Activated CD4-positive, alpha-beta memory T cell treated with anti-CD3 and anti-CD28 coated beads for 36 hours (primary cell): ENCODE results near the gene SNN. TPM values are rescaled to one million over a fixed set of nuclear protein-coding genes. Genes with fewer than 3 reads are reported as not detected.

Source experiments
- CTCF ChIA-PET: fragments of 350-600 bp; sonication (Branson Sonifier 250); formaldehyde crosslinking; loops from one replicate; lab custom pipeline; 2021; ENCODE audit warnings: antibody characterized with exemption, inconsistent platforms; lab: Charles Lee
- POLR2A ChIA-PET: fragments of 350-600 bp; sonication (Branson Sonifier 250); formaldehyde crosslinking; loops from one replicate; lab custom pipeline; 2021; ENCODE audit warnings: antibody characterized with exemption; lab: Charles Lee
- DNase-seq: peaks from one replicate; pipeline ENCODE4 v3.0.0-alpha.2; 2020
- H3K27ac Mint-ChIP-seq: one replicate; pipeline ENCODE4 v1.8.0; 2021; ENCODE audit warnings: mixed read lengths
- H3K27me3 Mint-ChIP-seq: one replicate; pipeline ENCODE4 v1.8.0; 2021; ENCODE audit warnings: mixed read lengths
- H3K36me3 Mint-ChIP-seq: one replicate; pipeline ENCODE4 v1.8.0; 2021; ENCODE audit warnings: mixed read lengths
- H3K4me1 Mint-ChIP-seq: one replicate; pipeline ENCODE4 v1.8.0; 2021; ENCODE audit warnings: low read depth, mixed read lengths
- H3K4me3 Mint-ChIP-seq: one replicate; pipeline ENCODE4 v1.8.0; 2021; ENCODE audit warnings: mild to moderate bottlenecking, mixed read lengths
- H3K9me3 Mint-ChIP-seq: one replicate; pipeline ENCODE4 v1.8.0; 2021; ENCODE audit warnings: mixed read lengths
- intact Hi-C: fragments of 100-400 bp; cut with micrococcal nuclease; formaldehyde crosslinking; loops from one replicate; pipeline ENCODE4 v1.15.1; 2023
- total RNA-seq, 2 experiments: library from RNA; stranded (reverse); gene quantifications; one replicate each; pipeline ENCODE4 v1.2.3, GENCODE V29; 2021

Gene SNN
- total RNA-seq, 2 experiments from 2014 or later = 9.1 TPM

DNA sequence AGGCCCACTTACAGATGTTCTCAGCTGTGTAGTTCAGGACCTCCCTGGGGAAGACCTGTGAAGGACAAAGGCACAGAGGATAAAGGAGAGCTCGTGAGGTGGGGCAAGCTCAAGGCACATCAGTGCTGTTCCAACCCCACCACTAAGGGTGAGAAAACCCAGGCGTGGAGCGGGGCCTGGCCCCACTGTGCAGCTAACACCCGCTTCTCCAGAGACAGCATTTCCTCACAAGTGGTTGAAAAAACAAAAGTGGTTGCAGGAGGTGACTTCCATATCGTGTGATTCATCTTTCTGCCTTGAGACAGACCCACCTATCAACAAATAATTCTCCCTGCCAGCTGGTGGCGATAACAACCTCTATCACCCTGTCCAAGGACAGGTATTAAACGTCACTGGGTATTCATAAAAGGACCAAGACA lies 30.0 kb downstream of the SNN start:
- no peak overlapping the region for H3K4me3 Mint-ChIP-seq
- H3K9me3 Mint-ChIP-seq = no peaks in the 10 kb centered on the region
- peak; percentile 62 for DNase-seq
- intact Hi-C loops = loop anchor here (5.0 kb wide), 1 partner anchor 114 kb away; no protein-coding TSS in a partner anchor
- no peaks in the 10 kb centered on the region for H3K27me3 Mint-ChIP-seq
- peak overlapping the region; percentile 66 for H3K27ac Mint-ChIP-seq
- POLR2A ChIA-PET = interaction anchor here (0.5 to 1.6 kb wide), 4 partner anchors 9 to 366 kb away, joined by 3 to 4 read pairs (median 3); partner anchors contain the start of gene ZC3H7A
- CTCF ChIA-PET = interaction anchor here (0.6 to 2.3 kb wide), 8 partner anchors 9 to 355 kb away, joined by 3 to 16 read pairs (median 4); partner anchors contain the start of genes TXNDC11 and ZC3H7A
- H3K36me3 Mint-ChIP-seq = peaks cover 48% of the 10 kb centered on the region
- peaks cover 54% of the 10 kb centered on the region for H3K4me1 Mint-ChIP-seq

DNA sequence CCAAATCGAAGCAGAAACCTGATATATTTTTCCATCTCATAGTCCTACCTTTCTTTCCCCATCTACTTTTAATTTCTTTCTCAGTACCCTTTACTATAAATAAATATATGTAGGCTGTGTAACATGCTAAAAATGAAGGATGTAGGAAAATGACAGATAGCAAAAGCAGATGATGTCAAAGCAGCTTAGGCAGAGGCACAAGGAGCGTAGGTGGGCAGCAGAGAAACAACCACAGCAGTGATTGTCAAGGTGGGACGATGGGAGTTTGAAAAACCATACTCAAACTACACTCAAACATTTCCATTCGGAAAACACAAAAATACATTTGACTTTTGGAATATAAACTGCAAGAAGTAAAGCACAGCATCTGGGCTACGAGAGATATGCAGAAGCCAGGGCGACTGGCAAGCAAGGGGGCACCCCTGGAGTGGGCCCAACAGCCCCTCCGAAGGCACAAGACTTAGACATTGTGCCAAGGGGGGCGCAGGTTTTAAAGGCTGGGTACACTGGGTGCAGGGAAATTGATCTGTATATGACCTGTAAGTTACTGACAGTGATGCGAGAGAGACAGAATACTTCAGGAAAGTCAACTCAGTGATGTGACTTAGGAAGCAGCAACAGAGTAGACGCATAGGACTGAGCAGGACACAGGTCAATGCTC lies 31.1 kb downstream of the SNN start:
- intact Hi-C loops = loop anchor here (5.0 kb wide), 1 partner anchor 113 kb away; no protein-coding TSS in a partner anchor

DNA sequence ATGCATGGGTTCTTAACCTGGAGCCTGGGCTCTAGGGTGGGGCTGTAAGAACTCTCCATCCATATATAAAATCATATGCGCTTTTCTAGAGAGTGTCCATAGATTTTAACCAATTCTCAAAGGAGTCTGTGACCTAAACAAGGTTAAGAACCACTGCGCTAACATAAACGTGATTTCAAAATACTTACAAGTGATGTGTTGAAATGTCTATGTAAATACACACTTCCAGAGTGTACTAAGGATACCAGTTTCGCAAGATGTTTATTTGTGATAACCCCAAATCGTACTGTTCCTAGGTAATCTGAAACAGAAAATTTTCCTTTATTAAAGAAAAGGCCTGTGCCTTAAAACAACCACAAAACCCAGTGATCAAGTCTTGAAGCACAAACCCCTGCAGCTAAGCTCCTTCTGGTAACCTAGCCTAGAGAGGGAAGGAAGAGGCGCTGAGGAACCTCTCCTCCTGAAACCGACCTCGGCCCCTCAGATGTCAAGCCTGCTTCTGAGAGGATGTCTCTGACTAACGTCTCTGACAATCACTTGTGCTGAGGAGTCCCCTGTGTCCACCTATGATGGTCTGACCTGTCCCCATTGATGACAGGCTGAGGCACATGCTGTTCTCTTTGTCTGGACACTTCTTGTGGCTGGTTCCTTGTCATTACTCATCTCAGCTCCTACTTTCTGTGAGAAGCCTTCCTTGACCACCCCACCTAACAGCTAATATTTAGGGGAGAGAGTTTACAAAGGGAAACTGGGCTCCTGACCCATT lies 32.2 kb downstream of the SNN start:
- Mint-ChIP-seq H3K4me3 (no peak overlapping the region), H3K27ac (no peak overlapping the region), H3K36me3 (peaks cover 46% of the 10 kb centered on the region), H3K4me1 (peaks cover 53% of the 10 kb centered on the region), H3K27me3 (no peaks in the 10 kb centered on the region), H3K9me3 (no peaks in the 10 kb centered on the region)
- ChIA-PET POLR2A (no interaction called here), CTCF (interaction anchor here (0.9 to 1.0 kb wide), 2 partner anchors 14 to 15 kb away, joined by 3 to 4 read pairs; no protein-coding TSS in a partner anchor)
- no peak for DNase-seq
- intact Hi-C loops = no loop called here

More for the DNA sequence above, 31.1 kb downstream of the SNN start:
- DNase-seq = no peak
- Mint-ChIP-seq H3K4me3 (no peak overlapping the region), H3K9me3 (no peaks in the 10 kb centered on the region), H3K36me3 (peaks cover 48% of the 10 kb centered on the region), H3K27ac (peak overlapping the region; percentile 30), H3K4me1 (peaks cover 54% of the 10 kb centered on the region), H3K27me3 (no peaks in the 10 kb centered on the region)
- ChIA-PET POLR2A (interaction anchor here (1.6 kb wide), 1 partner anchor 92 kb away, joined by 4 read pairs; no protein-coding TSS in a partner anchor), CTCF (interaction anchor here (0.9 to 1.0 kb wide), 2 partner anchors 15 to 16 kb away, joined by 3 to 4 read pairs; no protein-coding TSS in a partner anchor)

DNA sequence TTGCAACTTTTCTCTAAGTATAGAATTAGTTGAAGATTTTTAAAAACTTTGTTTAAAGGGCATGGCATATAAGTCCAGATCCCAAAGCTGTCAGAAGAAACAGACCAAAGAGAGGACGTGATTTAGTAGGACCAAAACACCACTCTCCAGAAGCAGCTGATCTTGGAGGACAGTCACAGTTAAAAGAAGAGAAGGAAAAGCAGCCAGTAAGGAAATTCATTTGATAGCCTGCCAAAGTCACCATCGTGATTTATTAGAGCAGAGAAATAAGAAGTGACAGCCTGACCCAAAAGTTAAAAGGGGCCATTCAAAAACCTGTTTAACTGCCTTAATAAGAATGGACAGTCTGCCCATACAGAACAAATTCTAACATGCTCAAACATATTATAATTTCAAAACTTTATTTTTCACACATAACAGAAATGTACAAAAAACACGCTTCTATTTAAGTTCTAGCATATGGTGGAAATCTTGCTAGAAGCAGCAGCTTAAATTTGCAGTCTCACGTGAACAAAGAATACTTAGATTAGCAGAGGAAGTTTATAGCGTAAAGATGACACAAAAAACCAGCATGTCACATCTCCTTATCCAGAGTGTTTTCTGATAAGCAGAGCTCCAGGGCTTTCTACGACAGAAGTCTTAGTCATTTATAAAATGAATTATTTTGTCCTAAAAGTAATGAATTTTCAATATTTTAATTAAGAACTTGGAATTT lies 37.2 kb downstream of the SNN start:
- no peaks in the 10 kb centered on the region for H3K27me3 Mint-ChIP-seq
- peaks cover 13% of the 10 kb centered on the region for H3K4me1 Mint-ChIP-seq
- H3K4me3 Mint-ChIP-seq = no peak overlapping the region
- no peak overlapping the region for H3K27ac Mint-ChIP-seq
- ChIA-PET CTCF (interaction anchor here (1.0 to 3.5 kb wide), 2 partner anchors 9 to 173 kb away, joined by 3 to 12 read pairs; no protein-coding TSS in a partner anchor), POLR2A (no interaction called here)
- H3K9me3 Mint-ChIP-seq = no peaks in the 10 kb centered on the region
- intact Hi-C loops = no loop called here
- peaks cover 19% of the 10 kb centered on the region for H3K36me3 Mint-ChIP-seq
- no peak for DNase-seq

- H3K4me1 Mint-ChIP-seq = peaks cover 10% of the 10 kb centered on the region
- no peaks in the 10 kb centered on the region for H3K27me3 Mint-ChIP-seq
- CTCF ChIA-PET = interaction anchor here (1.0 to 3.5 kb wide), 2 partner anchors 8 to 174 kb away, joined by 3 to 12 read pairs; no protein-coding TSS in a partner anchor
- no peak overlapping the region for H3K27ac Mint-ChIP-seq
- no peaks in the 10 kb centered on the region for H3K9me3 Mint-ChIP-seq
- POLR2A ChIA-PET = no interaction called here
- no peak for DNase-seq
- intact Hi-C loops = no loop called here
- no peak overlapping the region for H3K4me3 Mint-ChIP-seq
- peaks cover 15% of the 10 kb centered on the region for H3K36me3 Mint-ChIP-seq
These were observed 38.0 kb downstream of the SNN start for GRCh38 chr16:11706180-11706742.

DNA sequence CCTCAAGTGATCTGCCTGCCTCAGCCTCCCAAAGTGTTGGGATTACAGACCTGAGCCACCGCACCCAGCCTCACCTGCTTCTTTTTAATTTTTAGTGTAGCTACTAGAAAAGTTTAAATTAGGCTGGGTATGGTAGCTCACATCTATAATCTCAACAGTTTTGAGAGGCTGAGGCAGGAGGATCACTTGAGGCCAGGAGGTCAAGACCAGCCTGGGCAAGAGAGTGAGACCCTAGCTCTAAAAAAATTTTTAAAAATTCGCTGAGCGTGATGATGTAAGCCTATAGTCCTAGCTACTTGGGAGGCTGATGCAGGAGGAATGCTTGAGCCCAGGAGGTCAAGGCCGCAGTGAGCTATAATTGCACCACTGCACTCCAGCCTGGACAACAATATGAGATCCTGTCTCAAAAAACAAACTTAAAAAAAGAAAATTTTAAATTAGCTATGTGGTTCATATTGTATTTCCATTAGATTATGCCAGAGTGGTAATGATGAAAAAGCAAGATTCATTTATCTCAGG lies 39.5 kb downstream of the SNN start:
- no peak overlapping the region for H3K4me3 Mint-ChIP-seq
- intact Hi-C loops = no loop called here
- no peaks in the 10 kb centered on the region for H3K9me3 Mint-ChIP-seq
- peaks cover 5% of the 10 kb centered on the region for H3K4me1 Mint-ChIP-seq
- no peak overlapping the region for H3K27ac Mint-ChIP-seq
- CTCF ChIA-PET = interaction anchor here (1.0 to 1.4 kb wide), 3 partner anchors 176 to 360 kb away, joined by 3 to 4 read pairs (median 4); no protein-coding TSS in a partner anchor
- no peaks in the 10 kb centered on the region for H3K27me3 Mint-ChIP-seq
- DNase-seq = no peak
- POLR2A ChIA-PET = interaction anchor here (1.0 to 1.3 kb wide), 2 partner anchors 10 to 11 kb away, joined by 3 read pairs; no protein-coding TSS in a partner anchor
- peaks cover 13% of the 10 kb centered on the region for H3K36me3 Mint-ChIP-seq

DNA sequence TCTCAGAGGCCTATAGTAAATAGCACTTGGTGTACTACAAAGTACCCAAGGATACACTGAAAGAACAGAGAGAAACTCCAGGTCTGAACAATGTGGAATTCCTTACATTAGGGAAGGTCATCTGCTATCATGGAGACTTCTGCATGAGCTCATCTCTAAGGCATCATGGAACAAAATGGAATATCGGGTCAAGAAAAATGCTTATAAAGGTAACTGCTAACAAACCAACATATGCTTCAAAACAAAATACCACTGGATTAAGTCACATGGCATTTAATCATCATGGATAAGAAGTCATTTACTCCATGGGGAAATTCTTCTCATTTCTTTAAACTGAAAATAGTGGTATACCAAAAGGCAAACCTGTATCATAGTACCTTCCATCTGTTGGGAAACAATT lies 40.2 kb downstream of the SNN start:
- no peak for DNase-seq
- Mint-ChIP-seq H3K9me3 (no peaks in the 10 kb centered on the region), H3K4me3 (no peak overlapping the region), H3K27ac (no peak overlapping the region), H3K27me3 (no peaks in the 10 kb centered on the region), H3K36me3 (peaks cover 13% of the 10 kb centered on the region), H3K4me1 (peaks cover 3% of the 10 kb centered on the region)
- ChIA-PET POLR2A (interaction anchor here (1.0 to 1.3 kb wide), 2 partner anchors 10 to 11 kb away, joined by 3 read pairs; no protein-coding TSS in a partner anchor), CTCF (interaction anchor here (1.0 to 1.4 kb wide), 3 partner anchors 177 to 360 kb away, joined by 3 to 4 read pairs (median 4); no protein-coding TSS in a partner anchor)
- intact Hi-C loops = no loop called here

DNA sequence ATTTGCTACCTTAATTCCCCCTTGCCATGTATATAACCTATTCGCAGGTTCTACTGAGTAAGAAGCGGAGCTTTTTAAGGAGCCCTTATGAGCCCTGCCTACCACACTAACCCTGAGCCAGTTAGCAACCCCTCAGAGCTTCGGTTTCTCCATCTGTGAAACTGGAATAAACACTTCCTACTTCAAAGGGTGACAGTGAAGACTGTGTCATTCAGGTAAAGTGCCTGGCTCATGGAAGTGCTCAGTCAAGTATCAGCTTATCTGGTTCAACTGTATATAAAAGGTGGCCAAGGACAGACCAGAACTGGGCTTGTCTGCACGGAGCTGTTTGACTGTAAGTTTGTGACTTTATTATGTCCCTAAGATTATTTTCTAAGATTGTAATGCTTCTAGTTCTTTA lies 43.4 kb downstream of the SNN start:
- Mint-ChIP-seq H3K36me3 (peaks cover 19% of the 10 kb centered on the region), H3K27ac (no peak overlapping the region), H3K9me3 (no peaks in the 10 kb centered on the region), H3K27me3 (no peaks in the 10 kb centered on the region), H3K4me1 (peaks cover 7% of the 10 kb centered on the region), H3K4me3 (no peak overlapping the region)
- POLR2A ChIA-PET = no interaction called here
- no peak for DNase-seq
- CTCF ChIA-PET = interaction anchor here (1.0 to 3.2 kb wide), 5 partner anchors 59 to 316 kb away, joined by 3 to 14 read pairs (median 5); no protein-coding TSS in a partner anchor
- intact Hi-C loops = loop anchor here (10.0 kb wide), 1 partner anchor 307 kb away; no protein-coding TSS in a partner anchor

GRCh38 chr16:11712122-11712521 lies 43.9 kb downstream of the SNN start:
- CTCF ChIA-PET = interaction anchor here (1.0 to 3.2 kb wide), 6 partner anchors 10 to 316 kb away, joined by 3 to 14 read pairs (median 4); no protein-coding TSS in a partner anchor
- POLR2A ChIA-PET = no interaction called here
- no peaks in the 10 kb centered on the region for H3K27me3 Mint-ChIP-seq
- no peak overlapping the region for H3K27ac Mint-ChIP-seq
- H3K36me3 Mint-ChIP-seq = peaks cover 20% of the 10 kb centered on the region
- no peak for DNase-seq
- no peaks in the 10 kb centered on the region for H3K9me3 Mint-ChIP-seq
- intact Hi-C loops = loop anchor here (10.0 kb wide), 1 partner anchor 307 kb away; no protein-coding TSS in a partner anchor
- H3K4me1 Mint-ChIP-seq = peaks cover 8% of the 10 kb centered on the region
- no peak overlapping the region for H3K4me3 Mint-ChIP-seq

- ChIA-PET POLR2A (no interaction called here), CTCF (interaction anchor here (0.7 to 4.5 kb wide), 23 partner anchors 10 to 761 kb away, joined by 3 to 49 read pairs (median 4); partner anchors contain the start of gene ZC3H7A)
- Mint-ChIP-seq H3K4me3 (no peak overlapping the region), H3K27ac (no peak overlapping the region), H3K27me3 (no peaks in the 10 kb centered on the region), H3K36me3 (peaks cover 19% of the 10 kb centered on the region), H3K9me3 (no peaks in the 10 kb centered on the region), H3K4me1 (peaks cover 14% of the 10 kb centered on the region)
- intact Hi-C loops = loop anchor here (10.0 kb wide), 1 partner anchor 311 kb away; no protein-coding TSS in a partner anchor
- no peak for DNase-seq
These were observed 47.1 kb downstream of the SNN start for GRCh38 chr16:11715246-11715947.
